ENCODE measurements around the gene EIF3F. TPM values are rescaled to one million over a fixed set of nuclear protein-coding genes. Genes with fewer than 3 reads are reported as not detected.

The EIF3F gene
- polyA plus RNA-seq, 1 donor from 2014 or later, result 266 TPM

DNA sequence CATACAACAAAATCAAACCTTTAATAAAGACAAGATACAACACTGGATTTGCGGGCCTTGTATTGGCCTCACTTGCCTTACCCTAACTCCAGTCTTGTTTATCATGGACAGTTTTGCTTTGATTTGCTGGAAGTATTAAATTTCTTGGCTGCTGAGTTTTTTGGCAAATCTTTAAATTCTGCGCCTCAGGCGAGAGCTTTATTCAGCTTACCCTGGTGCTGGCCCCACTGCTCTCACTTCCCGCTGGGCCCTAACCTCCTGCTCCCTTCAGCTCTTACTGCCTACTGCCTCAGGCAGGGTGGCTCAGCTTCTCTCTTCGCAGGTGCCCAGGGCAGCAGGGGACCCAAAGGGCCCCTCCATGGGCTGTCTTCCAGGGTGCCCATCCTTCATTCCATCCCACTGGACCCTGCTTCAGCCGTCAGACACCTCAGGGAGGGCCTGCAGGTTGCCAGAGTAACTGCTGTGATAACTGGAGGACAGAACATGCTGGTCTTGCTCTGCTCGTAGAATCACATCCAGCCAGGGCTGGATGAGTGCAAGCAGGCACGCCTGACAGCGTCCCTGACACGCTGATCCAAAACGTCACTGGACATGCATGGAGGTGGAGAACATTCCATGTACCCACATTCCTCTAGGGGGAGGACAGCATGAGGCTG, 48.2 kb downstream of the EIF3F start:
- Histone ChIP-seq H3K9me2 (ENCODE audit: insufficient read depth, low read length) (no peaks in the 10 kb centered on the region), H3F3A (ENCODE audit: insufficient read depth, low read length, poor library complexity, severe bottlenecking) (no peaks in the 10 kb centered on the region)

DNA sequence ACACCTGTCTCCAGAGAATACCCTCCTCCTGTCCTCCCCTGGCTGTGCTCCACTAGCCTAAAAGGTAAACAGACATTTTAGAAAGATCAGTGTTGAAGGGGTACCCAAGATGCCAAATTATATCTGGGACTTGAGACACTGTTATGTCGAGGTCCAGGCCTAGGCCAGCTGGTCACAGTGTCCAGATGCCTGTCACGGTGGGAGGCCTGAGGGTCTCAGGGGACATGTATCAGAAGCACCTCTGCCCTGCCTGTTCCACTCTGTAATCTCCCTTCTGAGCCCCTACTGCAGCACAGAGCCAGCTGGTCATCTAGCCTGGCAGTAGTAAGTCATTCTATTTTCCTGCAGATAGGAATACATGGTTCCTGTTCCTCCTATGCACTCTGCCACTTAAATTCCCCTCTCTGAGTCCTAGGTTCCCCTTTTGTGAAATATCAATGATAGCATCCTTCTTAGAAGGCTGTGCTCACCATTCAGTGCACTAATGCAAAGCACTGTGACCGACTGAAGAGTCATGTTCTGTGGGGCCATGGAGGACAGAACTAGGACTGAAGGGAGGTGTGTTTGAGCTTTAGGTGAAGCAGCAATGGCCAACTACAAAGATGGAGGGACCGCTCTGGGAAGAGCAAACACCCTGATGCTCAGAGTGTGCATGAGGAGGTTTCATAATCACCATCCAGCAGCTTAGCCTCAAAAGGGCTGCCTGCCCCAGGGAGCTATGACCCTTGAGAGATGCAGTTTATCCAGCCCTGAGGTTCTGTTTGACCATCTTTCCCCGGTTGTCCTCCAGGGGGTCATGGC, 49.1 kb downstream of the EIF3F start:
- Histone ChIP-seq H3K4me2 (ENCODE audit: low read length) (no peak overlapping the region), H3F3A (ENCODE audit: insufficient read depth, low read length, poor library complexity, severe bottlenecking) (no peaks in the 10 kb centered on the region), H3K9me2 (ENCODE audit: insufficient read depth, low read length) (no peaks in the 10 kb centered on the region), H2AFZ (ENCODE audit: low read depth, low read length) (no peak overlapping the region), H3K27ac (ENCODE audit: low read length) (no peak overlapping the region), H3K9me3 (ENCODE audit: low read length) (no peaks in the 10 kb centered on the region), H3K79me2 (replicated peaks; ENCODE audit: insufficient read depth, low read length) (peaks cover 16% of the 10 kb centered on the region), H3K36me3 (ENCODE audit: insufficient read depth, low read length) (no peaks in the 10 kb centered on the region), H3K9ac (ENCODE audit: low read length) (no peak overlapping the region), H4K20me1 (ENCODE audit: insufficient read depth) (no peaks in the 10 kb centered on the region), H3K27me3 (ENCODE audit: insufficient read depth, low read depth, low read length) (no peaks in the 10 kb centered on the region), H3K4me3 (ENCODE audit: low read length) (no peak overlapping the region)
- TF ChIP-seq, protein P1, sequence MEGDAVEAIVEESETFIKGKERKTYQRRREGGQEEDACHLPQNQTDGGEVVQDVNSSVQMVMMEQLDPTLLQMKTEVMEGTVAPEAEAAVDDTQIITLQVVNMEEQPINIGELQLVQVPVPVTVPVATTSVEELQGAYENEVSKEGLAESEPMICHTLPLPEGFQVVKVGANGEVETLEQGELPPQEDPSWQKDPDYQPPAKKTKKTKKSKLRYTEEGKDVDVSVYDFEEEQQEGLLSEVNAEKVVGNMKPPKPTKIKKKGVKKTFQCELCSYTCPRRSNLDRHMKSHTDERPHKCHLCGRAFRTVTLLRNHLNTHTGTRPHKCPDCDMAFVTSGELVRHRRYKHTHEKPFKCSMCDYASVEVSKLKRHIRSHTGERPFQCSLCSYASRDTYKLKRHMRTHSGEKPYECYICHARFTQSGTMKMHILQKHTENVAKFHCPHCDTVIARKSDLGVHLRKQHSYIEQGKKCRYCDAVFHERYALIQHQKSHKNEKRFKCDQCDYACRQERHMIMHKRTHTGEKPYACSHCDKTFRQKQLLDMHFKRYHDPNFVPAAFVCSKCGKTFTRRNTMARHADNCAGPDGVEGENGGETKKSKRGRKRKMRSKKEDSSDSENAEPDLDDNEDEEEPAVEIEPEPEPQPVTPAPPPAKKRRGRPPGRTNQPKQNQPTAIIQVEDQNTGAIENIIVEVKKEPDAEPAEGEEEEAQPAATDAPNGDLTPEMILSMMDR (IDR thresholded peaks at IDR 0.05; ENCODE audit: poor library complexity, severe bottlenecking), result no peak
- TF ChIP-seq SMC3 (conservative IDR thresholded peaks at IDR 0.05; ENCODE audit: poor library complexity), result no peak
- no peak for TF ChIP-seq POLR2AphosphoS5 (IDR thresholded peaks at IDR 0.05)
- no peak for TF ChIP-seq EP300 (conservative IDR thresholded peaks at IDR 0.05; ENCODE audit: poor library complexity, severe bottlenecking)
- no peak for TF ChIP-seq TAF1 (IDR thresholded peaks at IDR 0.05; ENCODE audit: low read depth)
- TF ChIP-seq EZH2 (IDR thresholded peaks at IDR 0.05; ENCODE audit: borderline replicate concordance, insufficient read depth, low read length, poor library complexity, severe bottlenecking), result no peak
- TF ChIP-seq MXI1 (conservative IDR thresholded peaks at IDR 0.05; ENCODE audit: poor library complexity, severe bottlenecking), result no peak
- TF ChIP-seq, protein P2, sequence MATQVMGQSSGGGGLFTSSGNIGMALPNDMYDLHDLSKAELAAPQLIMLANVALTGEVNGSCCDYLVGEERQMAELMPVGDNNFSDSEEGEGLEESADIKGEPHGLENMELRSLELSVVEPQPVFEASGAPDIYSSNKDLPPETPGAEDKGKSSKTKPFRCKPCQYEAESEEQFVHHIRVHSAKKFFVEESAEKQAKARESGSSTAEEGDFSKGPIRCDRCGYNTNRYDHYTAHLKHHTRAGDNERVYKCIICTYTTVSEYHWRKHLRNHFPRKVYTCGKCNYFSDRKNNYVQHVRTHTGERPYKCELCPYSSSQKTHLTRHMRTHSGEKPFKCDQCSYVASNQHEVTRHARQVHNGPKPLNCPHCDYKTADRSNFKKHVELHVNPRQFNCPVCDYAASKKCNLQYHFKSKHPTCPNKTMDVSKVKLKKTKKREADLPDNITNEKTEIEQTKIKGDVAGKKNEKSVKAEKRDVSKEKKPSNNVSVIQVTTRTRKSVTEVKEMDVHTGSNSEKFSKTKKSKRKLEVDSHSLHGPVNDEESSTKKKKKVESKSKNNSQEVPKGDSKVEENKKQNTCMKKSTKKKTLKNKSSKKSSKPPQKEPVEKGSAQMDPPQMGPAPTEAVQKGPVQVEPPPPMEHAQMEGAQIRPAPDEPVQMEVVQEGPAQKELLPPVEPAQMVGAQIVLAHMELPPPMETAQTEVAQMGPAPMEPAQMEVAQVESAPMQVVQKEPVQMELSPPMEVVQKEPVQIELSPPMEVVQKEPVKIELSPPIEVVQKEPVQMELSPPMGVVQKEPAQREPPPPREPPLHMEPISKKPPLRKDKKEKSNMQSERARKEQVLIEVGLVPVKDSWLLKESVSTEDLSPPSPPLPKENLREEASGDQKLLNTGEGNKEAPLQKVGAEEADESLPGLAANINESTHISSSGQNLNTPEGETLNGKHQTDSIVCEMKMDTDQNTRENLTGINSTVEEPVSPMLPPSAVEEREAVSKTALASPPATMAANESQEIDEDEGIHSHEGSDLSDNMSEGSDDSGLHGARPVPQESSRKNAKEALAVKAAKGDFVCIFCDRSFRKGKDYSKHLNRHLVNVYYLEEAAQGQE (IDR thresholded peaks at IDR 0.05; ENCODE audit: borderline replicate concordance), result no peak
- no peak for TF ChIP-seq RAD21 (conservative IDR thresholded peaks at IDR 0.05)

More for the DNA sequence above, 48.2 kb downstream of the EIF3F start:
- no peaks in the 10 kb centered on the region for H4K20me1 ChIP-seq (ENCODE audit: insufficient read depth)
- no peaks in the 10 kb centered on the region for H3K36me3 ChIP-seq (ENCODE audit: insufficient read depth, low read length)
- H3K79me2 ChIP-seq (replicated peaks; ENCODE audit: insufficient read depth, low read length), result peaks cover 16% of the 10 kb centered on the region
- H3K9me3 ChIP-seq (ENCODE audit: low read length), result no peaks in the 10 kb centered on the region
- no peak overlapping the region for H2AFZ ChIP-seq (ENCODE audit: low read depth, low read length)
- TF ChIP-seq, protein P1 (IDR thresholded peaks at IDR 0.05; ENCODE audit: poor library complexity, severe bottlenecking), result no peak
- TF ChIP-seq EP300 (conservative IDR thresholded peaks at IDR 0.05; ENCODE audit: poor library complexity, severe bottlenecking) (no peak), RAD21 (conservative IDR thresholded peaks at IDR 0.05) (no peak), POLR2AphosphoS5 (IDR thresholded peaks at IDR 0.05) (no peak)
- TF ChIP-seq, protein P2 (IDR thresholded peaks at IDR 0.05; ENCODE audit: borderline replicate concordance), result no peak
- no peaks in the 10 kb centered on the region for H3K27me3 ChIP-seq (ENCODE audit: insufficient read depth, low read depth, low read length)
- H3K4me2 ChIP-seq (ENCODE audit: low read length), result no peak overlapping the region
- H3K4me3 ChIP-seq (ENCODE audit: low read length), result no peak overlapping the region
- H3K9ac ChIP-seq (ENCODE audit: low read length), result no peak overlapping the region
- H3K27ac ChIP-seq (ENCODE audit: low read length), result no peak overlapping the region

All from neural cell (in vitro differentiated cells).